Measurements from ENCODE around the gene CRHR2.
"Not testable (repeated sequence)": the region's sequence is repeated elsewhere in the genome, so short reads cannot be mapped to it uniquely, and the experiment has no call there.

The CRHR2 gene

GRCh38 chr7:30682212-30683083, at the start of gene CRHR2:
CRHR2 (minus strand) TSS chr7:30682456; CDS start chr7:30682280, 176 bp downstream.
- peak; percentile 9 to 18 for DNase-seq

- DNase-seq: no peak
Observed at GRCh38 chr7:30731581-30731980, 49.3 kb upstream of the CRHR2 start.

GRCh38 chr7:30730996-30731395, 48.7 kb upstream of the CRHR2 start:
- no peak for DNase-seq

GRCh38 chr7:30730097-30730496, 47.8 kb upstream of the CRHR2 start:
- no peak for DNase-seq

GRCh38 chr7:30729642-30730041, 47.4 kb upstream of the CRHR2 start:
- DNase-seq: no peak

- no peak for DNase-seq
Observed at GRCh38 chr7:30728591-30729100, 46.4 kb upstream of the CRHR2 start.

- DNase-seq: peak in 1 of 2 donors; percentile 20
Observed at GRCh38 chr7:30727061-30727945, 45.0 kb upstream of the CRHR2 start.

GRCh38 chr7:30726296-30727006, 44.2 kb upstream of the CRHR2 start:
- DNase-seq: no peak

- DNase-seq: no peak
Observed at GRCh38 chr7:30723776-30724175, 41.5 kb upstream of the CRHR2 start.

GRCh38 chr7:30722671-30723070, 40.4 kb upstream of the CRHR2 start:
- DNase-seq: no peak

GRCh38 chr7:30722187-30722586, 39.9 kb upstream of the CRHR2 start:
- no peak for DNase-seq

GRCh38 chr7:30721211-30721610, 39.0 kb upstream of the CRHR2 start:
- DNase-seq: no peak

GRCh38 chr7:30719434-30719833, 37.2 kb upstream of the CRHR2 start:
- DNase-seq: not testable (repeated sequence)

GRCh38 chr7:30717181-30717580, 34.9 kb upstream of the CRHR2 start:
- DNase-seq: no peak

GRCh38 chr7:30714129-30714528, 31.9 kb upstream of the CRHR2 start:
- DNase-seq: no peak

- DNase-seq: no peak
Observed at GRCh38 chr7:30713392-30713791, 31.1 kb upstream of the CRHR2 start.

- DNase-seq: no peak
Observed at GRCh38 chr7:30710669-30711068, 28.4 kb upstream of the CRHR2 start.

GRCh38 chr7:30709549-30709948, 27.3 kb upstream of the CRHR2 start:
- no peak for DNase-seq

GRCh38 chr7:30708983-30709382, 26.7 kb upstream of the CRHR2 start:
- DNase-seq: no peak

- no peak for DNase-seq
Observed at GRCh38 chr7:30708412-30708811, 26.2 kb upstream of the CRHR2 start.

- no peak for DNase-seq
Observed at GRCh38 chr7:30707391-30708357, 25.4 kb upstream of the CRHR2 start.

GRCh38 chr7:30706908-30707307, 24.7 kb upstream of the CRHR2 start:
- no peak for DNase-seq
